ENCODE results near the gene SH3GL3.

DNA sequence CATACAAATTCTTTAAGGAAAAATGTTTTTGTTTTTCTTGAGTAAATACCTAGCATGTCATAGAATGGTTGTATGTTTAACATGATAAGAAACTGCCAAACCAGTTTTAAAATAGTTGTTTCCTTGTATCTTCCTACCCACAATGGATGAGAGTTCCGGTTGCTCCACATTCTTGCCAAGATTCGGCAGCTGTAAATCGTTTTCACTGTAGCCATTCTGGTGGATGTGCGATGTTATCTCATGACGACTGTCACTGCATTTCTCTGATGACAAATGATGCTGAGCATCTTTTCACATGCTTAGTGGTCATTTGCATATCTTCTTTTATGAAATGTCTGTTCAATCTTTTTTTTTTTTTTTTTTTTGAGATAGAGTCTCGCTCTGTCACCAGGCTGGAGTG lies 36.6 kb upstream of the SH3GL3 start:
- TF ChIP-seq, protein P1, sequence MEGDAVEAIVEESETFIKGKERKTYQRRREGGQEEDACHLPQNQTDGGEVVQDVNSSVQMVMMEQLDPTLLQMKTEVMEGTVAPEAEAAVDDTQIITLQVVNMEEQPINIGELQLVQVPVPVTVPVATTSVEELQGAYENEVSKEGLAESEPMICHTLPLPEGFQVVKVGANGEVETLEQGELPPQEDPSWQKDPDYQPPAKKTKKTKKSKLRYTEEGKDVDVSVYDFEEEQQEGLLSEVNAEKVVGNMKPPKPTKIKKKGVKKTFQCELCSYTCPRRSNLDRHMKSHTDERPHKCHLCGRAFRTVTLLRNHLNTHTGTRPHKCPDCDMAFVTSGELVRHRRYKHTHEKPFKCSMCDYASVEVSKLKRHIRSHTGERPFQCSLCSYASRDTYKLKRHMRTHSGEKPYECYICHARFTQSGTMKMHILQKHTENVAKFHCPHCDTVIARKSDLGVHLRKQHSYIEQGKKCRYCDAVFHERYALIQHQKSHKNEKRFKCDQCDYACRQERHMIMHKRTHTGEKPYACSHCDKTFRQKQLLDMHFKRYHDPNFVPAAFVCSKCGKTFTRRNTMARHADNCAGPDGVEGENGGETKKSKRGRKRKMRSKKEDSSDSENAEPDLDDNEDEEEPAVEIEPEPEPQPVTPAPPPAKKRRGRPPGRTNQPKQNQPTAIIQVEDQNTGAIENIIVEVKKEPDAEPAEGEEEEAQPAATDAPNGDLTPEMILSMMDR (conservative IDR thresholded peaks at IDR 0.05 in 1 of 2, IDR thresholded peaks at IDR 0.05 in 1 of 2; ENCODE audit: extremely low read depth in 1 of 2, insufficient read depth in 1 of 2, low read depth in 1 of 2, low read length in 2 of 2), result no peak
- no peak for TF ChIP-seq EZH2 (IDR thresholded peaks at IDR 0.05; ENCODE audit: borderline replicate concordance, low read length)

All from mammary epithelial cell (primary cell).